ENCODE results near the gene ARFGAP3.

GRCh38 chr22:42871146-42872050 is 14.3 kb upstream of the ARFGAP3 start:
- TF ChIP-seq CTCF (IDR thresholded peaks at IDR 0.05) (no peak), POLR2A (IDR thresholded peaks at IDR 0.05) (no peak)

Data from upper lobe of left lung (tissue), 4 donors.